Forelimb muscle (tissue), 1 donor: ENCODE data around the gene DYNC1I1. TPM values are rescaled to one million over a fixed set of nuclear protein-coding genes. Genes with fewer than 3 reads are reported as not detected.

Experiments used
- DNase-seq: peaks from one replicate; pipeline ENCODE4 v3.0.0-alpha.2; 2013; ENCODE audit warnings: low read depth
- polyA plus RNA-seq: library from polyadenylated mRNA; unstranded; fragments of 120-200 nt; gene quantifications from one replicate; pipeline ENCODE4 v1.2.1, GENCODE V29; 2013; ENCODE audit not compliant: insufficient read length

The DYNC1I1 gene
- polyA plus RNA-seq, 1 donor = 0.68 TPM

DNA sequence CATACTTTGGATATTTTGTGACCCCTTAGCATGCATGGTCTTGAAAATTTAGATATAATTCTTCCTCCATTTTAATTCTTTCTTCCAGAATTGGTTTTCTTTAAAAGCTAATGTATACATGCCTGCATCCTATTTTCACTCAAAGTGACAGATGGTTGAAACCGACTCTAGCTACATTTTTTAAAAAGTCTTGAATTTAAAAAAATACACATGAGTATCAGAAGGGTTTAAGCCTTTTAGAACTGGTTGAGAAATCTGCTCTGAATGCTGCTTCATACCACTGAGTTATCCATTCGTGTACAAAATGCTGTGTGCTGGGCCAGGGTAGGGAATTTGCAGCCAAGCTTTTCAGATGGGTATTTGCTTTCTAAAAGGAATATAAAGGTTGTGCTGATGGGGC, 16.5 kb downstream of the DYNC1I1 start:
- DNase-seq = no peak

DNA sequence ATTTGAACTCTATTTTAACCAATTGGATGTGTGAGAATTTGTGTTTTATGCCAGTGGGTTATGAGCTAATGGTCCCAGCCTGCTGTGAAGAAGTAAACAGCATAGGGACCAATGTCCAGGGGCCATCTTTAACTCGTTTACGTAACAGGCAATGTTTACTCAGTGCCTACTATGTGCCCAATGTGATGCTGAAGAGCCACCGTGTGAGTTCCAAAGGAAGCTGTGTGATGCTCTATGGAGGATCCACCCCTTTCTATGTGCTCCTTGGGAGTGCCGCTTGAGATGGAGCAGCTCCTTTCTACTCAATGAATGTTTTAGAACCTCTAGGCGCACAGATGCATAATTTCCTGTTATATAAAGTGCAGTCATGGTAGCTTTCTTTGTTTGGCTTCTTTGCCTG, 21.3 kb downstream of the DYNC1I1 start:
- DNase-seq = no peak

DNA sequence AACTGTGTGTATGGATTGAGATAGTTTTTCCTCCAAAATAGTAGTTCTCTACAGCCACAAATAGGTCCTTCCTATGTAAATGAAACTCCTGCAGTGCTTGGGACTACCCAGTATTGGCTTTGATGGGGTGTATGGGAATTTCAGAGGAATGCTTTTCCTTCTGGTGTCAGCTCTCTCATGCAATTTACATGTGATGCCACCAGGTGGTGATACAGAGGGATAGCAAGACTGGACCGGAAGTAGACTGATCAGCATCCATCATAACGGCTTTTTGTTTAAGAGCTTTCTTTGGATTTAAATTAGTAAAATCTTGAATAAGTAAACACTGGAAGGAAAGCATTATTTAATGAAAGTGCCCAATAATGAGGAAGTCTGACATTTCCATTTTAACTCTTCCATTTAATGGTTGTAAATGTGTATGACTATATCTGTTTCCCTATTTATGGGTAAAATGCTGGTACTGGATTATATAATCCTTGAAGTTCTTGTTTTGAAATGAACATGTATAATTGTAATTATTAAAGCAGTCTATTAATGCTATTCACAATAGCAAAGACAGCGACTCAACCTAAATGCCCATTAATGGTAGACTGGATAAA, 22.7 kb downstream of the DYNC1I1 start:
- no peak for DNase-seq

- DNase-seq = no peak
Measured at GRCh38 chr7:95796617-95797016, 24.3 kb downstream of the DYNC1I1 start.

- no peak for DNase-seq
Measured at GRCh38 chr7:95798401-95798930, 26.1 kb downstream of the DYNC1I1 start.

GRCh38 chr7:95800787-95801186, 28.4 kb downstream of the DYNC1I1 start:
- no peak for DNase-seq

GRCh38 chr7:95802270-95802669, 29.9 kb downstream of the DYNC1I1 start:
- DNase-seq = no peak

- no peak for DNase-seq
Measured at GRCh38 chr7:95804052-95804451, 31.7 kb downstream of the DYNC1I1 start.

DNA sequence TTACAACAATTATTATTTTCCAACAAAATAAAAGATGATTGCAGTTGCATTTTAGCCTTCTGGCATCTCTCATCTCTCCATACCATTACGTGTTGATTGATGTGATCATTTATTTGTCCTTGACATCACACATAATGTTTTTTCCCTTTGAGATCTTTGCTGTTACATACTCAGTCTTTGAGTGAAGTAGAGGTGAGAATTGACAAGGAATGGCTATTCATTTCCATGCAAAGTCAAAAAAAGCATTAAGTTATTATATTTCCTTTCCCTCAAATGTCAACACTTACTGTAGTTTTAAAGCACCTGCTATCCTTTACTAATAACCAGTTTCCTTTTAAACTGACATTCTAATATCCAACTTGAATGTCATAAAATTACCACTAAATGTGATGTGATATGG, 33.6 kb downstream of the DYNC1I1 start:
- no peak for DNase-seq

DNA sequence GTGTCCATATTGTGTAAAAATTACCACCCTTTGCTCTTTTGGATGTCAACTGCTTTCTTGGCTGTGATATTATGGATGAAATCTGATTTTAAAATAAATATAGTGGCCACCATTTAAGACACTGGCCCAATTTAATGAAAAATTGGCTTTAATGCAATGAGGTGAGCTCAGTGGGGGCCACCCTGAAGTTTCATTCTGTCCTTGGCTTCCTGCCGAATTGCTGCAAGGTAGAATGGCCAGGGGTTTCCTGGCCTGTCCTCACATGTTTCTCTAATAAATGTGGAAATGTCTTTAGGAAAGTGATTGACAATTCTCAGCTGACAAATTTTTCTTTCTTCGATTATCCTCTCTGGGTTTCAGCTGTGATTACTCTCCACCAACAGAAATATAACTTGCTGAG, 36.0 kb downstream of the DYNC1I1 start:
- no peak for DNase-seq

GRCh38 chr7:95811846-95812445, 39.6 kb downstream of the DYNC1I1 start:
- DNase-seq = peak; percentile 4

- no peak for DNase-seq
Measured at GRCh38 chr7:95814721-95815120, 42.4 kb downstream of the DYNC1I1 start.

DNA sequence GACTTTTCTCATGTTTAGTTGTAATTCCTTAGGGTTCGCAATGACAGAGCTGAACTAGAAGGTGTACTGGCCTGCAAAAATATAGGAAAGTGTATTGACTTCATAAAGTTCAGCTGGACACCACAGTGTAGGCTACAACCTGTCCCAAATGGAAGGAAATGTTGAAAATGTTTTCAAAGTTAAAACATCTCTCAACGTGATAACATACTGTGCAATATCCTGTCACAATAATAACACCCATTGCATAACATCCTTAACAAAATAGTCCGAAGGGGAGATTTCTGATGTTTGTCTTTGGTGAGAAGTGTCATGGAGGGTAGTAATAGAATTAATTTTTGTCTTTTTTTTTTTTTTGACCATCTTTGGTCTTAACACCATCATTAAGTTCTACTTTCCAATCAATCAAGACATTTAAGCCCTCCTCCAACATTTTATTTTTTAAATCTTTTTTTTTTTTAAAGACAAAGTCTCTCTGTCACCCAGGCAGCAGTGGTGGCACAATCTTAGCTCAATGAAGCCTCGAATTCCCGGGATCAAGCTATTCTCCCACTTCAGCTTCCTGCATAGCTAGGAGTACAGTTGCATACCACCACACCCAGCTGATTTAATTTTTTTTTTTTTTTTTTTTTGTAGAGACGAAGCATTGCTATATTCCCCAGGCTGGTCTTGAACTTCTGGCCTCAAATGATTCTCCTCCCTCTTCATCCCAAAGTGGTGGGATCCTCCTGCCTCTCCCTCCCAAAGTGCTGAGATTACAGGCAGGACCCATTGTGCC, 45.7 kb downstream of the DYNC1I1 start:
- no peak for DNase-seq

DNA sequence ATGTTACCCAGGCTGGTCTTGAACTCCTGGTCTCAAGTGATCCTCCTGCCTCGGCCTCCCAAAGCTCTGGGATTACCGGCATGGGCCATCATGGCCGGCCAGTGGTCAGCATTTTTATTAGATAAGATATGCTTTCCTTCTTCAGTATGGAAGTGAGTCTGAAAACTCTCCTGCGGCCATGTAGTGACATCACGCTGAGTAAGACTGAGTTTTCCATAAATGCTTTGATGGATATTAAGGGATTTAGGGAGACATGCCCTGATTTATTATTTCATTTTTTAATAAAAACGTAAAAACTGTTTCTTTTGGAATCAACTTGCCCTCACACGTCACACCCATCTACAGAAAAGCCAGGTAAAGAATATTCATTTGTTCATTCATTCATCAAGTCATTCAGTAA, 48.4 kb downstream of the DYNC1I1 start:
- DNase-seq = no peak

- DNase-seq = no peak
Measured at GRCh38 chr7:95822717-95823116, 50.4 kb downstream of the DYNC1I1 start.

GRCh38 chr7:95824616-95825015, 52.3 kb downstream of the DYNC1I1 start:
- no peak for DNase-seq

DNA sequence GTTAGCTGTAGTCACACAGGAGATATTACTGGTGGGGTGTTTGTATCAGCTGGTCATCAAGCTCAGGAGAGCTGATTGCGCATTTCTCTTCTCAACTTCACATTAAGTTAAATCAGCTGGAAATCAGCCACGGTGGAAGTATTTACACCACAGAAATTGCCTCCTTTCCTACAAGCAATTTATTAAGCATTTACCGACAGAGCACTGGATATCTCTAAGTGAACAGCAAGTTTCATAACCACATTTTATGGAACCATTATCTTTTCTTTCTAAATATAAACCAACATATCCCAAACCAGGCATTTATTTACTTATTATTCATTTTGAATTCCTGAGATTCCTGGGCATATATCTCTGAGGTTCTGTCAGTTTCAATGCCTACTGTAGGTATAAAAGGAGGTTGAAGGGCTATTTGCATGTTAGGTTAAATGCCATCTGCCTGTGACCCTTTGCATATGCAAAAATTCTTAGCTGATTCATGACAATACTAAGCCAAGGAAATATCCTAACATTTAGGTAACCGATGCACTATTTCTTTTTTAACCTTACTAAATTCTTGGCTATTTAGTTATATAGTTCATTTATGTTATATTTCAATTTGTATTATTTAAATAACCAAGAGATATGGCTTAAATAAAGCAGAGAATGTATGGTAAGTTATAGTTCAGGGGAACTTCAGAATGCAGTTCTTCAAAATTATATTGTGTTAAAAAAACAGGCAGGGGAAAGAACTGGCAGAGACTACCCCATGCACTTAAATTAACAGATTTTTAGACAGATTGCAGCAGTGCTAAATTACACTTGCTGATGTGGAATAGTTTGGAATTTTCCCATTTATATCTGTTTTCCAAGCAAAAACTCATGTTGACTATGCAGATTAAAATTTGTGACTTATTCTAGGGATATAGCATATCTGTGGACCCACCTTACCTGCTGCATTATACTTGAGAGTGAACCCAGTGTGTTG, 56.8 kb downstream of the DYNC1I1 start:
- no peak for DNase-seq

DNA sequence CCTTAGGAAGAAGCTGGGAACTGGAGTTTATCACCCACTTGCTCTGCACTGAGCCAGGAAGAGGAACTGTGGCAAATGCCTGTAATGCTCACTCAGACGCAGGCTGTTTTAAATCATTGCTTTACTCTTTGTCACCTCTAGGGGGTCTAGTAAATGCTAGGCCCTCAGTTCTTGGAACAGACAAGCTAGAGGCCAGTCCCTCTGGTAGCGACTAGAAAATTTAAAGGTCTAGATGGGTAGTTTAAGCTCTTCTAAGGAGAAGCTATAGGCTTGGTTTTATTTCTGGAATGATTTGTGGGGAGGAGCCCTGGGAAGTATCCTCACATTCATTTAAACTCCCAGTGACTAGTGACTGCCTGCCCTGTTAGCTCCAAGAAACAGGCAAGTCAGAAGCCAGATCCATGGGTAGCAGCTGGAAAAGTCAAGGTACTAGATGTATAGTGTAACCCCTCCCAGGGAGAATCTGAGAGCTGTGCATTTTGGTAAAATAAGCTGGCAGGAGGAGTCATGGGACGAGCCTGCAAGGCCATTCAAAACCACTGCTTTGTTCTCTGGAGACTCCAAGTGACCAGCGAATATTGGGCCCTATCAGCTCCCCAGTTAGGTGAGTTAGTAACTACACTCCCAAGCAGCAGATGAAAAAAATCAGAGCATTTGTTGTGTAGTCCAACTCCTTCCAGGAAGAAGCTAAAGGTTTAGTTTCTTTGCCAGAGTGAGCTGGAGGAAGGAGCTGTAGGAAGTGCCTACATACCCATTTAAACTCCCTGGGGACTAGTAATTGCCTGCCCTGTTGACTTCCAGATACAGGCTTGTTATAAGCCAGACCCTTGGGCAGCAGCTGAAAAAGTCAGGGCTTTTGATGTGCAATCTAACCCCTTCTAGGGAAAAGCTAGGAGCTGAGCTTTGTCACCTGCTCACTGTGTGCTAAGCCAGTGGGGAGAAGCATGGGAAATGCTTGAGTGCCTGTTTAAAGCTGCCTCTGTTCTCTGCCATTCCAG, 68.9 kb downstream of the DYNC1I1 start:
- no peak for DNase-seq

DNA sequence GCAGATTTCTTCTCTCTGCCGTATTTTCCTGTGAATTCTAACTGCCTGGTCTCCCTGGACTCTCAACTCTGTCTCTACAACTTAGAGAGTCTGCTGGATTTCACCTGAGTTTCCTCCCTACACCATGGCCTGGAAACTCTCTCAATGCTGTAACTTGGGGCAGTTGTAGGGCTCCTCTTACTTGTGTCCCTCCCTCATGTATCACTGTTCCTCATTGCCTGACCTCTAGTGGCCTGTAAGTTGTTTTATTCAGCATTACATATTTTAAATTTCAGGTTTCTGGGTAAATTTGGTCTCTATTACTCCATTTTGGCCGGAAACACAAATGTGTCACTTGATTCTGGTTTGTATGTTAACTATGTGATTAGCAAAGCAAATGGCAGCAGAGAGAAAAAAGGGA, 70.9 kb downstream of the DYNC1I1 start:
- no peak for DNase-seq

- DNase-seq = no peak
Measured at GRCh38 chr7:95845007-95845406, 72.7 kb downstream of the DYNC1I1 start.
